Natural killer cell (primary cell): ENCODE measurements around the gene PSEN1. TPM values are rescaled to one million over a fixed set of nuclear protein-coding genes. Genes with fewer than 3 reads are reported as not detected.

ENCODE experiments used
- ATAC-seq, 3 donors: fragments of 150-1000 bp in 2 of 3; fragments of 200-7000 bp in 1 of 3; cut with Tn5 transposase; 1 replicate in 1 of 3; 2 replicates in 2 of 3; pipeline ENCODE4 v1.10.0; 2021; ENCODE audit warnings: mild to moderate bottlenecking in 2 of 3, moderate library complexity in 2 of 3
- DNase-seq, 2 donors: peaks; one replicate each; pipeline versions ENCODE4 v3.0.0 to v3.0.0-alpha.2; 2013 to 2021; ENCODE audit warnings: mixed read lengths in 1 of 2
- H3K27ac ChIP-seq: one replicate; pipeline ENCODE4 v1.5.1; 2013; ENCODE audit warnings: mild to moderate bottlenecking, low read length
- H3K27me3 ChIP-seq: one replicate; pipeline ENCODE4 v1.6.1; 2013; ENCODE audit warnings: low read length; ENCODE audit not compliant: control insufficient read depth, insufficient read depth
- H3K36me3 ChIP-seq: one replicate; pipeline ENCODE4 v1.6.1; 2013; ENCODE audit warnings: low read length; ENCODE audit not compliant: control insufficient read depth, insufficient read depth
- H3K4me1 ChIP-seq: one replicate; pipeline ENCODE4 v1.6.1; 2013; ENCODE audit warnings: low read length; ENCODE audit not compliant: control insufficient read depth, insufficient read depth
- H3K4me3 ChIP-seq: one replicate; pipeline ENCODE4 v1.5.1; 2013; ENCODE audit warnings: low read length
- H3K9me3 ChIP-seq: one replicate; pipeline ENCODE4 v1.6.1; 2013; ENCODE audit warnings: low read length; ENCODE audit not compliant: control insufficient read depth, insufficient read depth
- H3K27ac Mint-ChIP-seq, 2 donors: one replicate each; pipeline ENCODE4 v1.8.0; 2022; ENCODE audit warnings: mild to moderate bottlenecking in 2 of 2, mixed read lengths in 2 of 2, moderate library complexity in 1 of 2
- H3K27me3 Mint-ChIP-seq, 2 donors: one replicate each; pipeline ENCODE4 v1.8.0; 2022; ENCODE audit warnings: low read depth in 2 of 2, mixed read lengths in 2 of 2
- H3K36me3 Mint-ChIP-seq: one replicate; pipeline ENCODE4 v1.8.0; 2022; ENCODE audit warnings: mixed read lengths
- H3K4me1 Mint-ChIP-seq, 2 donors: one replicate each; pipeline ENCODE4 v1.8.0; 2022; ENCODE audit warnings: mixed read lengths in 2 of 2
- H3K4me3 Mint-ChIP-seq: one replicate; pipeline ENCODE4 v1.8.0; 2022; ENCODE audit warnings: mild to moderate bottlenecking, moderate library complexity, mixed read lengths
- H3K9me3 Mint-ChIP-seq, 2 donors: one replicate each; pipeline ENCODE4 v1.8.0; 2022; ENCODE audit warnings: mixed read lengths in 2 of 2
- CTCF ChIP-seq: fragments of 200-600 bp; IDR thresholded peaks from one replicate; pipeline ENCODE4 v1.8.0; 2022; ENCODE audit warnings: antibody characterized with exemption
- WGBS: methylation state at CpG from one replicate; pipeline ENCODE4 v1.1.7; 2013; ENCODE audit warnings: missing lambda C conversion rate; ENCODE audit not compliant: insufficient coverage; 5-methylcytosine and 5-hydroxymethylcytosine counted together
- intact Hi-C: fragments of 100-400 bp; cut with micrococcal nuclease; formaldehyde crosslinking; loops from one replicate; pipeline ENCODE4 v1.14.2; 2022
- total RNA-seq, 4 donors: library from RNA; stranded (reverse); fragments of 120-200 nt in 1 of 4; gene quantifications; one replicate each; pipeline versions ENCODE4 v1.2.3 to v1.2.4, GENCODE V29; 2013 to 2022

The PSEN1 gene
- total RNA-seq, 3 donors from 2014 or later (not counting 1 experiment from before 2014, with no cell fraction given): 47.1 to 62.6 (median 55.2) TPM

- intact Hi-C loops: no loop called here
- H3K27me3 Mint-ChIP-seq: peaks cover 7% of the 10 kb centered on the region in 2 donors
- Histone ChIP-seq H3K4me1 (peaks cover 15% of the 10 kb centered on the region), H3K4me3 (no peak overlapping the region), H3K27ac (no peak overlapping the region), H3K36me3 (no peaks in the 10 kb centered on the region), H3K27me3 (no peaks in the 10 kb centered on the region), H3K9me3 (no peaks in the 10 kb centered on the region)
- DNase-seq (no peak), ATAC-seq (no peak)
- TF ChIP-seq CTCF: no peak
- no peaks in the 10 kb centered on the region for H3K36me3 Mint-ChIP-seq
- no peak overlapping the region for H3K4me3 Mint-ChIP-seq
- peaks cover 14 to 17% of the 10 kb centered on the region in 2 donors for H3K4me1 Mint-ChIP-seq
- 93% methylated on average over 27 of the region's 27 CpGs for WGBS
- H3K27ac Mint-ChIP-seq: no peak overlapping the region
- no peaks in the 10 kb centered on the region for H3K9me3 Mint-ChIP-seq
Measured at GRCh38 chr14:73250781-73251500, 114.6 kb downstream of the PSEN1 start.

GRCh38 chr14:73251516-73252215 lies 115.4 kb downstream of the PSEN1 start:
- Mint-ChIP-seq H3K9me3 (no peaks in the 10 kb centered on the region), H3K36me3 (no peaks in the 10 kb centered on the region), H3K27ac (no peak overlapping the region), H3K27me3 (peaks cover 2 to 4% of the 10 kb centered on the region in 2 donors), H3K4me3 (no peak overlapping the region), H3K4me1 (peaks cover 9 to 12% of the 10 kb centered on the region in 2 donors)
- Histone ChIP-seq H3K27ac (no peak overlapping the region), H3K4me3 (no peak overlapping the region), H3K36me3 (no peaks in the 10 kb centered on the region), H3K9me3 (no peaks in the 10 kb centered on the region), H3K4me1 (peaks cover 8% of the 10 kb centered on the region), H3K27me3 (no peaks in the 10 kb centered on the region)
- TF ChIP-seq CTCF: no peak
- intact Hi-C loops: no loop called here
- ATAC-seq: no peak
- no peak for DNase-seq
- 93% methylated on average over 30 of the region's 30 CpGs for WGBS

GRCh38 chr14:73252491-73253322 lies 116.4 kb downstream of the PSEN1 start:
- H3K27me3 Mint-ChIP-seq: no peaks in the 10 kb centered on the region
- Histone ChIP-seq H3K4me3 (no peak overlapping the region), H3K36me3 (no peaks in the 10 kb centered on the region), H3K27ac (no peak overlapping the region), H3K27me3 (no peaks in the 10 kb centered on the region), H3K4me1 (peaks cover 4% of the 10 kb centered on the region), H3K9me3 (no peaks in the 10 kb centered on the region)
- DNase-seq (no peak), ATAC-seq (no peak)
- intact Hi-C loops: no loop called here
- 88% methylated on average over 29 of the region's 29 CpGs for WGBS
- no peaks in the 10 kb centered on the region for H3K9me3 Mint-ChIP-seq
- H3K36me3 Mint-ChIP-seq: no peaks in the 10 kb centered on the region
- H3K27ac Mint-ChIP-seq: no peak overlapping the region
- H3K4me3 Mint-ChIP-seq: no peak overlapping the region
- TF ChIP-seq CTCF: no peak
- H3K4me1 Mint-ChIP-seq: peaks cover 0 to 4% of the 10 kb centered on the region in 2 donors
